ENCODE measurements around the gene CMTM5.
"Not testable (repeated sequence)": the region's sequence is repeated elsewhere in the genome, so short reads cannot be mapped to it uniquely, and the experiment has no call there.

CMTM5 gene

GRCh38 chr14:23399591-23399990 lies 22.7 kb downstream of the CMTM5 start:
- Histone ChIP-seq H3K36me3 (no peaks in the 10 kb centered on the region), H3K27me3 (no peaks in the 10 kb centered on the region), H3K27ac (no peak overlapping the region), H3K4me3 (ENCODE audit: low read depth in 1 of 2, low read length in 1 of 2) (no peak overlapping the region), H3K4me1 (ENCODE audit: control insufficient read depth in 1 of 2, insufficient read depth in 1 of 2, low read depth in 1 of 2, low read length in 1 of 2) (no peaks in the 10 kb centered on the region), H3K9me3 (no peaks in the 10 kb centered on the region)
- TF ChIP-seq, protein P1, sequence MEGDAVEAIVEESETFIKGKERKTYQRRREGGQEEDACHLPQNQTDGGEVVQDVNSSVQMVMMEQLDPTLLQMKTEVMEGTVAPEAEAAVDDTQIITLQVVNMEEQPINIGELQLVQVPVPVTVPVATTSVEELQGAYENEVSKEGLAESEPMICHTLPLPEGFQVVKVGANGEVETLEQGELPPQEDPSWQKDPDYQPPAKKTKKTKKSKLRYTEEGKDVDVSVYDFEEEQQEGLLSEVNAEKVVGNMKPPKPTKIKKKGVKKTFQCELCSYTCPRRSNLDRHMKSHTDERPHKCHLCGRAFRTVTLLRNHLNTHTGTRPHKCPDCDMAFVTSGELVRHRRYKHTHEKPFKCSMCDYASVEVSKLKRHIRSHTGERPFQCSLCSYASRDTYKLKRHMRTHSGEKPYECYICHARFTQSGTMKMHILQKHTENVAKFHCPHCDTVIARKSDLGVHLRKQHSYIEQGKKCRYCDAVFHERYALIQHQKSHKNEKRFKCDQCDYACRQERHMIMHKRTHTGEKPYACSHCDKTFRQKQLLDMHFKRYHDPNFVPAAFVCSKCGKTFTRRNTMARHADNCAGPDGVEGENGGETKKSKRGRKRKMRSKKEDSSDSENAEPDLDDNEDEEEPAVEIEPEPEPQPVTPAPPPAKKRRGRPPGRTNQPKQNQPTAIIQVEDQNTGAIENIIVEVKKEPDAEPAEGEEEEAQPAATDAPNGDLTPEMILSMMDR (IDR thresholded peaks at IDR 0.05) = no peak

- not testable (repeated sequence) for H3K4me1 ChIP-seq (ENCODE audit: control insufficient read depth in 1 of 2, insufficient read depth in 1 of 2, low read depth in 1 of 2, low read length in 1 of 2); H3K36me3 ChIP-seq; H3K27ac ChIP-seq; H3K4me3 ChIP-seq (ENCODE audit: low read depth in 1 of 2, low read length in 1 of 2); H3K9me3 ChIP-seq; H3K27me3 ChIP-seq
These were observed 23.8 kb downstream of the CMTM5 start for GRCh38 chr14:23400496-23401149.

- H3K27me3 ChIP-seq = no peaks in the 10 kb centered on the region
- no peaks in the 10 kb centered on the region for H3K9me3 ChIP-seq
- H3K27ac ChIP-seq = no peak overlapping the region
- H3K4me1 ChIP-seq (ENCODE audit: control insufficient read depth in 1 of 2, insufficient read depth in 1 of 2, low read depth in 1 of 2, low read length in 1 of 2) = no peaks in the 10 kb centered on the region
- H3K36me3 ChIP-seq = no peaks in the 10 kb centered on the region
- no peak overlapping the region for H3K4me3 ChIP-seq (ENCODE audit: low read depth in 1 of 2, low read length in 1 of 2)
- TF ChIP-seq, protein P1 (IDR thresholded peaks at IDR 0.05) = no peak
These were observed 24.4 kb downstream of the CMTM5 start for GRCh38 chr14:23401291-23401690.

- Histone ChIP-seq H3K9me3 (no peaks in the 10 kb centered on the region), H3K4me1 (ENCODE audit: control insufficient read depth in 1 of 2, insufficient read depth in 1 of 2, low read depth in 1 of 2, low read length in 1 of 2) (no peaks in the 10 kb centered on the region), H3K27me3 (no peaks in the 10 kb centered on the region), H3K36me3 (no peaks in the 10 kb centered on the region), H3K4me3 (ENCODE audit: low read depth in 1 of 2, low read length in 1 of 2) (no peak overlapping the region), H3K27ac (no peak overlapping the region)
- TF ChIP-seq, protein P1 (IDR thresholded peaks at IDR 0.05) = no peak
These were observed 25.7 kb downstream of the CMTM5 start for GRCh38 chr14:23402296-23403138.

DNA sequence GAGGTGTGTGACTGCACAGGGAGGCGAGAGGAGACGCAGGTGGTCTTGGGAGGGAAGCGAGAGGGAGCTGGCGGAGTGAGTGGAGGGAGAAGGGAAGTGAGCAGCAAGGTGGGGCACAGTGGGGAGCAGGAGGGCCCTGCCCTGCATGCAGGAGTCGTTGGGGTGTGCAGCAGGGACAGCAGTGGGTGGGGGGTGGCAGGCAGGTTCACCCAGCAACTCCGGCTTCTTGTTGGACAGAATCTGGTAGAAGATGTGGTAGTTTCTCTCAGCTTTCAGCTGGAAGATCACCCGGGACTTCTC lies 26.2 kb downstream of the CMTM5 start:
- Histone ChIP-seq H3K9me3 (no peaks in the 10 kb centered on the region), H3K36me3 (no peaks in the 10 kb centered on the region), H3K4me1 (ENCODE audit: control insufficient read depth in 1 of 2, insufficient read depth in 1 of 2, low read depth in 1 of 2, low read length in 1 of 2) (no peaks in the 10 kb centered on the region), H3K4me3 (ENCODE audit: low read depth in 1 of 2, low read length in 1 of 2) (no peak overlapping the region), H3K27ac (no peak overlapping the region), H3K27me3 (no peaks in the 10 kb centered on the region)
- TF ChIP-seq, protein P1 (IDR thresholded peaks at IDR 0.05) = no peak

- Histone ChIP-seq H3K36me3 (no peaks in the 10 kb centered on the region), H3K4me1 (ENCODE audit: control insufficient read depth in 1 of 2, insufficient read depth in 1 of 2, low read depth in 1 of 2, low read length in 1 of 2) (no peaks in the 10 kb centered on the region), H3K9me3 (no peaks in the 10 kb centered on the region), H3K4me3 (ENCODE audit: low read depth in 1 of 2, low read length in 1 of 2) (no peak overlapping the region), H3K27me3 (no peaks in the 10 kb centered on the region), H3K27ac (no peak overlapping the region)
- TF ChIP-seq, protein P1 (IDR thresholded peaks at IDR 0.05) = no peak
These were observed 27.1 kb downstream of the CMTM5 start for GRCh38 chr14:23403908-23404307.
